Measurements from ENCODE around the gene DNAH12. TPM values are rescaled to one million over a fixed set of nuclear protein-coding genes. Genes with fewer than 3 reads are reported as not detected.

The DNAH12 gene
- polyA plus RNA-seq, 3 donors from 2014 or later, result not detected

DNA sequence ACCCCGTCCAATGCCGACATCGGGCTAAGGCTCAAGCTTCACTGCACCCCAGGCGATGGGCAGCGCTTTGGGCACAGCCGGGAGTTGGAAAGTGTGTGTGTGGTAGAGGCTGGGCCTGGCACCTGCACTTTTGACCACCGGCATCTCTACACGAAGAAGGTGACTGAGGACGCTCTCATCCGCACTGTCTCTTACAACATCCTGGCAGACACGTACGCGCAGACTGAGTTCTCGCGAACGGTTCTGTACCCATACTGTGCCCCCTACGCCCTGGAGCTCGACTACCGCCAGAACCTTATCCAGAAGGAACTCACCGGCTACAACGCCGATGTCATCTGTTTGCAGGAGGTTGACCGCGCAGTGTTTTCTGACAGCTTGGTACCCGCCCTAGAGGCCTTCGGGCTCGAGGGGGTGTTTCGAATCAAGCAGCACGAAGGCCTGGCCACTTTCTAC, 13.0 kb upstream of the DNAH12 start:
- Mint-ChIP-seq H3K4me3 (peak overlapping the region; percentile 87 to 98 (median 91)), H3K36me3 (peaks cover 0 to 8% (median 7%) of the 10 kb centered on the region in 3 donors), H3K4me1 (peaks cover 46 to 62% of the 10 kb centered on the region in 2 donors), H3K27ac (peak overlapping the region; percentile 96 to 100 (median 98)), H3K9me3 (no peaks in the 10 kb centered on the region), H3K27me3 (ENCODE audit: low read depth in 3 of 3) (peaks cover 4 to 11% (median 10%) of the 10 kb centered on the region in 3 donors)
- DNase-seq, result peak; percentile 49 to 53 (median 51)

DNA sequence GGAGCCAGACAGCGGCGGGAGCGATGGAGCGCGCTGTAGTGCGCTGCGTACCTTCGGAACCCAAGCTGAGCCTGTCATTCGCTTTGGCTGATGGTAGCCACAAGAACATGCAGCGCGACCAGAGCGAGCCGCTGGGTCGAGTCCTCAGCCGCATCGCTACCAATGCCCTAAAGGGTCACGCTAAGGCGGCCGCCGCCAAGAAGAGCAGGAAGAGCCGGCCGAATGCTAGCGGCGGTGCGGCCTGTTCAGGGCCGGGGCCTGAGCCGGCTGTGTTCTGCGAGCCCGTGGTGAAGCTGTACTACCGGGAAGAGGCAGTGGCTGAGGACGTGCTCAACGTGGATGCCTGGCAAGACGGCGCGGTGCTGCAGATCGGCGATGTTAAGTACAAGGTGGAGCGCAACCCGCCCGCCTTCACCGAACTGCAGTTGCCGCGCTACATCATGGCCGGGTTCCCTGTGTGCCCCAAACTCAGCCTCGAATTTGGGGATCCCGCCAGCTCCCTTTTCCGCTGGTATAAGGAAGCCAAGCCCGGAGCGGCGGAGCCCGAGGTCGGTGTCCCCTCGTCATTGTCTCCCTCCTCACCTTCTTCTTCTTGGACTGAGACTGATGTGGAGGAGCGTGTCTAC, 12.4 kb upstream of the DNAH12 start:
- Mint-ChIP-seq H3K9me3 (no peaks in the 10 kb centered on the region), H3K27me3 (ENCODE audit: low read depth in 3 of 3) (peaks cover 4 to 11% (median 10%) of the 10 kb centered on the region in 3 donors), H3K27ac (peak overlapping the region; percentile 96 to 100 (median 98)), H3K4me3 (peak overlapping the region; percentile 87 to 98 (median 91)), H3K36me3 (peaks cover 0 to 8% (median 7%) of the 10 kb centered on the region in 3 donors), H3K4me1 (peaks cover 46 to 62% of the 10 kb centered on the region in 2 donors)
- no peak for DNase-seq

DNA sequence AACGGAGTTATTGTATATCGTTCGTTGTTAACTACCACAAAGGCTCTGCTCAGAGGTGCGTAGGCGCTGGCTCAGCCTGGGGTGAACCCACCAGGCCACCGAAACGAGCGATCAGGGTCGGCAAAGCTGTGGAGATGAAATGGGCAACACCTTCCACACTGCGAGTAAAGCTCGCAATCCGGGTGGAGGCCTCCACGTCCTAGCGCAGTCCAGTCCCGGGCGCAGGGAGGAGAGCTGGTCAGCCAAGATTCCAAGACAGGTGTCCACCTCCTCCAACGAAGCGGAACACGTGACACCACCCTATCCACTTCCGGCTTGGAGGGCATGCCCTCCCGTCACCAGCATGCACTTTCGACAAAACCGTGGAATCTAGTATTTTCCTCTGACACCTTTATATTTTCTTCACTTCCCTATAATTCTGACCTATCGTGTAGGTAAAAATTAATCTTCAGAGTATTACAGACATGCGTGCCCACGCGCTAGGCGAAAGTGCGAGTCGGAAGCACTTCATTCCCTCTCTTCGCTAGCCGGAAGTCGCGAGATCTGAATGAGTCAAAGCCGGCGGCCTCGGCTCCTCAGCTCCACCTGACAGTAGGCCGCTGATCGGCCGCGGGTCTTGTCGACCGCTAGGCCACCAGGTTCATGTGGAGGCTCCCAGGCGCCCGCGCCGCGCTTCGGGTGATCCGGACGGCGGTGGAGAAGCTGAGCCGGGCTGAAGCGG, 11.8 kb upstream of the DNAH12 start, which contains the start of gene PDE12:
Gene PDE12 (plus strand): TSS at position 537 of the 721 bp plus-strand sequence. CDS start 106 bp downstream, at position 643.
- no peaks in the 10 kb centered on the region for H3K9me3 Mint-ChIP-seq
- peaks cover 0 to 8% (median 7%) of the 10 kb centered on the region in 3 donors for H3K36me3 Mint-ChIP-seq
- peaks cover 4 to 11% (median 10%) of the 10 kb centered on the region in 3 donors for H3K27me3 Mint-ChIP-seq (ENCODE audit: low read depth in 3 of 3)
- peak; percentile 86 to 90 (median 89) for DNase-seq
- peaks cover 44 to 58% of the 10 kb centered on the region in 2 donors for H3K4me1 Mint-ChIP-seq
- H3K4me3 Mint-ChIP-seq, result peak within 1 kb of the TSS; percentile 87 to 98 (median 91)
- H3K27ac Mint-ChIP-seq, result peak within 1 kb of the TSS; percentile 96 to 100 (median 98)

DNA sequence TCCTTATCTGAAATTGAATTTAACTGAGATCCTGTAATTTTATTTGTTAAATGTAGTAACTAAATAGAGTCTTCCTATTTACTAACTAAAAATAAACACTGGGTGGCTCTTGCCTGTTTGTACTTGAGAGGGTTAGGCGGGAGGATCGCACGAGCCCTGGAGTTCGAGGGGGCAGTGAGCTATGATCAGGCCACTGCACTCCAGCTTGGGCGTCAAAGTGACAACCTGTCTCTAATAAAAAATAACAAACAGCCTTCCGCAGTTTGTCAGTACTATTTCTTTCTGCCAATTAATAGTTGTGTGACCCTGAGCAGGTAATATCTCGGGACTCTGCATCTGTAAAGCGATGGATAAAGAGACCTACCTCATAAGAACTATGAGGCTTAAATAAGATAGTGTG, 11.2 kb upstream of the DNAH12 start:
- Mint-ChIP-seq H3K4me1 (peaks cover 40 to 52% of the 10 kb centered on the region in 2 donors), H3K27me3 (ENCODE audit: low read depth in 3 of 3) (peaks cover 4 to 11% (median 10%) of the 10 kb centered on the region in 3 donors), H3K27ac (peak overlapping the region; percentile 96 to 100 (median 98)), H3K9me3 (no peaks in the 10 kb centered on the region), H3K36me3 (peaks cover 0 to 8% (median 3%) of the 10 kb centered on the region in 3 donors), H3K4me3 (peak overlapping the region; percentile 87 to 98 (median 91))
- DNase-seq, result peak in 1 of 3 donors; percentile 3

DNA sequence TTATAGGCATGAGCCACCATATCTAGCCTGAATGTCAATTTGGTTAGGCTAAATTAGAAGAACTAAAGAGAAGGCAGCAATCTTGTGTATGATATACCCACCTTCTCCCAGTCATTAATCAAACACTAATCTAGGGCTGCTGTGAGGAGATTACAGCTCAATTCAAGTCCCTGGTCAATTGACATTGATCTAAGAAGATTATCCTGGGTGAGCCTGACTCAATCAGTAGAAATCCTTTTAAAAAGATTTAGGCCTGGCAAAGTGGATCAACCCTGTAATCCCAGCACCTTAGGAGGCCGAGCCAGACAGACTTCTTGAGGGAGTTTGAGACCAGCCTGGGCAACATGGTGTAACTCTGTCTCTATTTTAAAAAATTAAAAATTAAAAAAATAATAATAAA, 2.5 kb upstream of the DNAH12 start:
- Mint-ChIP-seq H3K27ac (no peak overlapping the region), H3K27me3 (ENCODE audit: low read depth in 3 of 3) (peaks cover 0 to 9% (median 0%) of the 10 kb centered on the region in 3 donors), H3K4me1 (no peaks in the 10 kb centered on the region), H3K36me3 (no peaks in the 10 kb centered on the region), H3K9me3 (no peaks in the 10 kb centered on the region), H3K4me3 (no peak overlapping the region)
- no peak for DNase-seq

DNA sequence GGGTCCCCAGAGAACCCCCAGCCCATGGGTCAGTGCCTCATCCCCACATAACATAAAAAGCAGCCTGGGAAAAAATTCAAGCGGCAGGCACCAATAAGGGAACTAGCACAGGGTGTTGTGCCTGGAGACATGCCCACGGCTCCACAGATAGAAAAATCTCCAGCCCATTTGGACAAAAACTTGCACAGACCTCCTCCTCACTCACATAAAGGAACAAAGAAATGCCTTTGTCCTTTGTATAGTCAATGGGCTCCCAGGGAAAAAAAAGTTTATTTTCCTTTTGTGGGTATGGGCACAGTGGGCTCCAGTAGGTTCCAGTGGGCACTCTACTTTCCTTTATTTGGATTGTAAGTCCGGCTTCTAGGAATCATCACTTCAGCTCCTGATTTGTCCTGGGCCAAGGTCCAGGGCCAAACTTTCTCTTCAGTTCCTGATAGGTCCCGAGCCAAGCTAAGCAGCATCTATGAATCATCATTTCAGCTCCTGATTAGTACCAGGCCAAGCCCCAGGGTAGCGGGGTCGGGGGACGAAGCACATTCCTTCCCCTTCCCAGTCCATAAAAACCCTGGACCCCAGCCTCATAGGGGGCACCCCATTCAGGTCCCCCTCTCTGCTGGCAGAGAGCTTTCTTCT, 1.6 kb upstream of the DNAH12 start:
- Mint-ChIP-seq H3K4me3 (no peak overlapping the region), H3K4me1 (no peaks in the 10 kb centered on the region), H3K9me3 (no peaks in the 10 kb centered on the region), H3K36me3 (no peaks in the 10 kb centered on the region), H3K27ac (no peak overlapping the region), H3K27me3 (ENCODE audit: low read depth in 3 of 3) (peaks cover 0 to 9% (median 0%) of the 10 kb centered on the region in 3 donors)
- DNase-seq, result no peak

DNA sequence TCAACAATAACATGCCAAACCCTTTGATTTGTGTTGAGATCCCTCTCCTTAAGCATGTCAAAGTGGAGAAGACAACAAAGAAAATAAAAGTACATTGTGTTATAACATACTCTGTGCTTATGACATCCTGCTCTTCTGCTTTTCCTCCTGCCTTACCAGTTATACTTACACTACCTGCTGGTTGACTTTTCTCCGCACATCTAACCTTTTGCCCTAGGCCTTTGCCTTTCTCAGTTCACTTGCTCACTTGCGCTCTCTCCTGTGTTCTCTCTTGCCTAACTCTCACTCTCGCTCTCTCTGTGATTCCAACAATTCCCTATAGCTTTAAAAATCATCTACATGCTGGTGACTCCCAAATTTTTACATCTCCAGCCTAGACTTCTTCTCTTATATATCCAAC, 5.7 kb downstream of the DNAH12 start:
- Mint-ChIP-seq H3K27me3 (ENCODE audit: low read depth in 3 of 3) (peaks cover 0 to 5% (median 1%) of the 10 kb centered on the region in 3 donors), H3K36me3 (peaks cover 0 to 4% (median 0%) of the 10 kb centered on the region in 3 donors), H3K27ac (no peak overlapping the region), H3K4me3 (no peak overlapping the region), H3K4me1 (no peaks in the 10 kb centered on the region), H3K9me3 (no peaks in the 10 kb centered on the region)
- DNase-seq, result no peak

DNA sequence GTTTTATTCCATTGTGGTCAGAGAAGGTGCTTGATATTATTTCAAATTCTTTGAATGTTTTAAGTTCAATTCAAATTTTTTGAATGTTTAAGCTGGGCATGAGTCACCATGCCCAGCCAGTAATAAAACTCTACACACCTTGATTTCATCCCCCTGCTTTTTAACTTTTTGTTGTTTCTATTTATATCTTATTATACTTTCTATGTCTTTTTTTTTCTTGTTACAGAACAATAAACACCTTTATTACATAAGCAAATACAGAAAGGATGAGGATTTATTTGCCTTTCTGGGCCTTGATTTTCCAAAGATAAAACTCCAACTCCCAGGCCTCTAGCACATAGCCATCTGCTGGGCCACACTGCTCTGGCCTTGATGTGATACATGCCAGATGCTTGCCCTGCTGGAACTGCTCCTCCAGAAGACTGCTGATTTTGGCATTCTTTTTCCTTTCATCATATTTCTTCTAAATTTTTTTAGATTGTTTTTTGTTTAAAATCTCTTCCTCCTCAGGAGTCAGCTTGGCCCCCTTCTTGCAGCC, 14.0 kb downstream of the DNAH12 start:
- Mint-ChIP-seq H3K9me3 (no peaks in the 10 kb centered on the region), H3K27ac (no peak overlapping the region), H3K27me3 (ENCODE audit: low read depth in 3 of 3) (peaks cover 2 to 3% (median 2%) of the 10 kb centered on the region in 3 donors), H3K4me1 (no peaks in the 10 kb centered on the region), H3K4me3 (no peak overlapping the region), H3K36me3 (no peaks in the 10 kb centered on the region)
- DNase-seq, result no peak

DNA sequence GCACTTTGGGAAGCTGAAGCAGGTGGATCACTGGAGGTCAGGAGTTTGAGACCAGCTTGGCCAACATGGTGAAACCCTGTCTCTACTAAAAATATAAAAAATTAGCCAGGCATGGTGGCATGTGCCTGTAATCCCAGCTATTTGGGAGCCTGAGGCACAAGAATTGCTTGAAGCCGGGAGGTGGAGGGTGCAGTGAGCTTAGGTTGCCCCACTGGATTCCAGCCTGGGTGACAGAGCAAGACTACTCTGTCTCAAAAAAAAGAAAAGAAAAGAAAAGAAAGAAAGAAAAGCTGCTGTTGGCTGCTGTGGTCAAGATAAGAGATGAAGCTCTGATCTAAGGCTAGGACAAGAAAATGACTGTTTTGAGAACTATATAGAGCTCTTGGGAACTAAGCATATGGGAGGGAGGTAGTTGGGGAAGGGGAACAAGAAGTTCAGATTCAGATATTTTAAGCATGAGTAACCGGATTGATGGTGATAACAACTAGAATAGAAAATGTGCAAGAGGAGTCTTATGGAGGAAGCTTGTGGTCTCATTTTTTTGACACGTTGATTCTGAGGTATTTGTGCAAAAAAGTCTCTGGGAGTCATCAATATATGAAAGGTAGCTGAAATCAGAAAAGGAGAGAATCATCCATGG, 25.7 kb downstream of the DNAH12 start:
- Mint-ChIP-seq H3K27ac (peak overlapping the region in 3 of 6 donors; percentile 0 to 79 (median 50)), H3K9me3 (no peaks in the 10 kb centered on the region), H3K27me3 (ENCODE audit: low read depth in 3 of 3) (peaks cover 0 to 8% (median 0%) of the 10 kb centered on the region in 3 donors), H3K36me3 (no peaks in the 10 kb centered on the region), H3K4me3 (peak overlapping the region in 4 of 5 donors; percentile 36 to 61 (median 49)), H3K4me1 (peaks cover 14 to 18% of the 10 kb centered on the region in 2 donors)
- peak in 1 of 3 donors; percentile 3 for DNase-seq

DNA sequence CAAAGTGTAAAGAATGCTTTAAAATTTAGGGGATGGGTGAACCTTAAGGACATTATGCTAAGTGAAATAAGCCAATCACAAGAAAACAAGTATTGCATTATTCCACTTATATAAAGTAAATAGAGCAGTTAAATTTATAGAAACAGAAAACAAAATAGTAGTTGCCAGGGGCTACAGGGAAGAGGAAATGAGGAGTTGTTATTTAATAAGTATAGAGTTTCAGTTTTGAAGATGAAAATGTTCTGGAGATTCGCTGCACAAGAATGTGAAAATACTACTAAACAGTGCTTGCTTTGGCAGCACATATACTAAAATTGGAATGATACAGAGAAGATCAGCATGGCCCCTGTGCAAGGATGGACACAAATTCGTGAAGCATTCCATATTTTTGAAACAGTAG, 32.0 kb downstream of the DNAH12 start:
- Mint-ChIP-seq H3K9me3 (no peaks in the 10 kb centered on the region), H3K27ac (no peak overlapping the region), H3K27me3 (ENCODE audit: low read depth in 3 of 3) (peaks cover 0 to 6% (median 0%) of the 10 kb centered on the region in 3 donors), H3K4me1 (no peaks in the 10 kb centered on the region), H3K4me3 (no peak overlapping the region), H3K36me3 (no peaks in the 10 kb centered on the region)
- DNase-seq, result no peak

DNA sequence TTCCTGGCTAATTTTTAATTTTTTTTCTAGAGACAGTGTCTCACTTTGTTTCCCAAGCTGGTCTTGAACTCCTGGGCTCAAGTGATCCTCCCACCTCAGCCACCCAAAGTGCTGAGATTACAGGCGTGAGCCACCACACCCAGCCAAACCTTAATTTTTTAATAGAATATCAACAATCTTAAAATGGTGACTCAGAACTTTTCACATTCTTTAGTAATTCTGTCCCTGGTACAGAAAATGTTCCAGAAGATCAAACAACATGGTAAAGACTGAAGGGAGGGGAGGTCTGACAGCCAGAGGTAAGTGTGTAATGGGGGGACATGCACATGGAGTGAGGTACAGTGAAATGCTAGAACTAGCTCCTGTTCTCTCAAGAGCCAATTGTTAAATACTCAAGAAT, 38.2 kb downstream of the DNAH12 start:
- Mint-ChIP-seq H3K27ac (no peak overlapping the region), H3K4me3 (no peak overlapping the region), H3K27me3 (ENCODE audit: low read depth in 3 of 3) (no peaks in the 10 kb centered on the region), H3K4me1 (no peaks in the 10 kb centered on the region), H3K36me3 (no peaks in the 10 kb centered on the region), H3K9me3 (no peaks in the 10 kb centered on the region)
- DNase-seq, result no peak

DNA sequence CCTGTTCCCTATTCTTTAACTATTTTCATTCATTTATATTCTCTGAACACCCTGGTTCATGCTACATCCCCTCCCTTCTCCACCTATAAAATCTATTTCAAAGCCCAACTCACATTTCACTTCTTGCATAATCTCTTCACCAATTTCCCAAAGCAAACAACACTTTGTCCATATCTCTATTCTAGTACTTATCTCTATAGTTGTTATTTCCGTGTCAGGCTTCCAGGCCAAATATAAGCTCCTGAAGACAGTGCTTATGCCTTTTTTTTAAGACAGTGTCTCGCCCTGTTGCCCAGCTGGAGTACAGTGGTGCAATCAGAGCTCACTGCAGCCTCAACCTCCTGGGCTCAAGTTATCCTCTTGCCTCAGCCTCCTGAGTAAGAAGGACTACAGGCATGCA, 43.6 kb downstream of the DNAH12 start:
- Mint-ChIP-seq H3K27me3 (ENCODE audit: low read depth in 3 of 3) (peaks cover 0 to 3% (median 2%) of the 10 kb centered on the region in 3 donors), H3K4me1 (no peaks in the 10 kb centered on the region), H3K27ac (no peak overlapping the region), H3K4me3 (no peak overlapping the region), H3K36me3 (no peaks in the 10 kb centered on the region), H3K9me3 (no peaks in the 10 kb centered on the region)
- no peak for DNase-seq

DNA sequence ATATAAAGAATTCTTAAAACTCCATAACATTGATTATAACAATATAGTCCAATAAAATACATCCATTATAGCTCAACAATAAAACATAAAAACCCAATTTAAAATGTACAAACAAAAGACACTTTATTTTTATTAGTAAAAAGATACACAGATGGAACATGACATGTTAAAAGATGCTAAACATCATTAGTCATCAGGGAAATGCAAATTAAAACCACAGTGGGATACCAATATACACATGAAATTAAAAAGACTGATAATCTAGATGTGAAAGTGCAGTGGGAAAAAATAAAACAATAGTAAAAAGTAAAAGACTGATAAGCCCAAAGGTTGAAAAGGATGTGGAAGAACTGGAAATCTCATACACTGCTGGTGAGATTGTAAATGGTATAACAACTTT, 46.2 kb downstream of the DNAH12 start:
- no peak overlapping the region for H3K27ac Mint-ChIP-seq
- no peak for DNase-seq
- no peaks in the 10 kb centered on the region for H3K4me1 Mint-ChIP-seq
- peaks cover 0 to 3% (median 2%) of the 10 kb centered on the region in 3 donors for H3K27me3 Mint-ChIP-seq (ENCODE audit: low read depth in 3 of 3)
- H3K36me3 Mint-ChIP-seq, result no peaks in the 10 kb centered on the region
- H3K9me3 Mint-ChIP-seq, result no peaks in the 10 kb centered on the region
- H3K4me3 Mint-ChIP-seq, result no peak overlapping the region
